ENCODE results near the gene SHISA9. TPM values are rescaled to one million over a fixed set of nuclear protein-coding genes. Genes with fewer than 3 reads are reported as not detected.

The SHISA9 gene
- total RNA-seq, 1 experiment from 2014 or later, result not detected

GRCh38 chr16:12878973-12879372 is 22.4 kb upstream of the SHISA9 start:
- Histone ChIP-seq H3K4me3 (replicated peaks in 1 of 2; ENCODE audit: low read depth in 1 of 2, low read length in 2 of 2) (no peak overlapping the region), H3K36me3 (ENCODE audit: control insufficient read depth in 1 of 2, insufficient read depth in 2 of 2, low read length in 2 of 2) (no peaks in the 10 kb centered on the region), H3K9me2 (ENCODE audit: insufficient read depth) (no peaks in the 10 kb centered on the region), H3K4me2 (ENCODE audit: low read length) (no peak overlapping the region), H3K9me3 (ENCODE audit: control insufficient read depth in 1 of 2, insufficient read depth in 1 of 2, low read depth in 1 of 2, low read length in 2 of 2) (no peaks in the 10 kb centered on the region), H3K27ac (ENCODE audit: low read depth, low read length) (no peak overlapping the region), H3K9ac (ENCODE audit: low read length) (no peak overlapping the region), H3K79me2 (ENCODE audit: insufficient read depth, low read length) (no peaks in the 10 kb centered on the region), H4K20me1 (ENCODE audit: insufficient read depth) (no peaks in the 10 kb centered on the region), H3K27me3 (ENCODE audit: insufficient read depth, low read length) (peaks cover 4% of the 10 kb centered on the region; the same call in 1 of the 2 replicates), H2AFZ (ENCODE audit: low read depth, low read length, poor library complexity, severe bottlenecking) (no peak overlapping the region), H3K4me1 (ENCODE audit: control insufficient read depth in 1 of 2, insufficient read depth in 2 of 2, low read length in 2 of 2) (no peaks in the 10 kb centered on the region)
- intact Hi-C loops (cut with micrococcal nuclease), result no loop called here
- ChIA-PET RAD21 (ENCODE audit: low non-redundant PET in 1 of 2, low total read pairs in 2 of 2, uncharacterized antibody in 2 of 2, unreplicated experiment in 2 of 2) (no interaction called here), POLR2A (no interaction called here), CTCF (no interaction called here)
- no peak for DNase-seq (ENCODE audit: low read depth, low spot score)
- TF ChIP-seq EZH2phosphoT487 (IDR thresholded peaks at IDR 0.05; ENCODE audit: borderline replicate concordance) (no peak), ZFX (IDR thresholded peaks at IDR 0.05) (no peak), CBX3 (IDR thresholded peaks at IDR 0.05; ENCODE audit: low read depth) (no peak), SP1 (IDR thresholded peaks at IDR 0.05; ENCODE audit: low read depth) (no peak)
- no TSS peak for BruUV-seq (replicated peaks)
- no peak for ATAC-seq

GRCh38 chr16:12879812-12880211 is 21.6 kb upstream of the SHISA9 start:
- no peaks in the 10 kb centered on the region for H4K20me1 ChIP-seq (ENCODE audit: insufficient read depth)
- no peak overlapping the region for H3K4me2 ChIP-seq (ENCODE audit: low read length)
- H3K27ac ChIP-seq (ENCODE audit: low read depth, low read length), result no peak overlapping the region
- no peaks in the 10 kb centered on the region for H3K9me3 ChIP-seq (ENCODE audit: control insufficient read depth in 1 of 2, insufficient read depth in 1 of 2, low read depth in 1 of 2, low read length in 2 of 2)
- ATAC-seq, result no peak
- CTCF ChIA-PET, result no interaction called here
- H3K9me2 ChIP-seq (ENCODE audit: insufficient read depth), result no peaks in the 10 kb centered on the region
- no TSS peak for BruUV-seq (replicated peaks)
- POLR2A ChIA-PET, result interaction anchor here (0.8 kb wide), 1 partner anchor 63 kb away, joined by 3 read pairs; no protein-coding TSS in a partner anchor
- no peak for DNase-seq (ENCODE audit: low read depth, low spot score)
- no peak overlapping the region for H2AFZ ChIP-seq (ENCODE audit: low read depth, low read length, poor library complexity, severe bottlenecking)
- intact Hi-C loops (cut with micrococcal nuclease), result no loop called here
- H3K36me3 ChIP-seq (ENCODE audit: control insufficient read depth in 1 of 2, insufficient read depth in 2 of 2, low read length in 2 of 2), result no peaks in the 10 kb centered on the region
- H3K79me2 ChIP-seq (ENCODE audit: insufficient read depth, low read length), result no peaks in the 10 kb centered on the region
- RAD21 ChIA-PET (ENCODE audit: low non-redundant PET in 1 of 2, low total read pairs in 2 of 2, uncharacterized antibody in 2 of 2, unreplicated experiment in 2 of 2), result no interaction called here
- peaks cover 4% of the 10 kb centered on the region for H3K27me3 ChIP-seq (ENCODE audit: insufficient read depth, low read length)
- H3K4me3 ChIP-seq (replicated peaks in 1 of 2; ENCODE audit: low read depth in 1 of 2, low read length in 2 of 2), result no peak overlapping the region
- TF ChIP-seq SIN3A (IDR thresholded peaks at IDR 0.05; ENCODE audit: low read depth) (no peak), EZH2phosphoT487 (IDR thresholded peaks at IDR 0.05; ENCODE audit: borderline replicate concordance) (no peak), POLR2A (IDR thresholded peaks at IDR 0.05; ENCODE audit: borderline replicate concordance, extremely low read depth, insufficient read depth, insufficient read length) (no peak), TCF7L2 (IDR thresholded peaks at IDR 0.05; ENCODE audit: borderline replicate concordance, extremely low read depth, insufficient read depth, insufficient read length) (no peak), EZH2 (IDR thresholded peaks at IDR 0.05) (no peak), CEBPB (IDR thresholded peaks at IDR 0.05; ENCODE audit: low read depth) (no peak), RAD21 (IDR thresholded peaks at IDR 0.05; ENCODE audit: low read depth) (no peak), FOSL1 (IDR thresholded peaks at IDR 0.05; ENCODE audit: low read depth) (no peak), SRF (IDR thresholded peaks at IDR 0.05; ENCODE audit: low read depth) (no peak), YY1 (IDR thresholded peaks at IDR 0.05; ENCODE audit: extremely low read depth, insufficient replicate concordance, low read depth, low read length) (no peak), JUND (IDR thresholded peaks at IDR 0.05) (no peak), ZBTB33 (IDR thresholded peaks at IDR 0.05; ENCODE audit: extremely low read depth, insufficient replicate concordance, low read length) (no peak), SP1 (IDR thresholded peaks at IDR 0.05; ENCODE audit: low read depth) (no peak), EGR1 (IDR thresholded peaks at IDR 0.05; ENCODE audit: low read depth) (no peak), ZFX (IDR thresholded peaks at IDR 0.05) (no peak), ELF1 (IDR thresholded peaks at IDR 0.05; ENCODE audit: borderline replicate concordance, low read depth) (no peak), CBX3 (IDR thresholded peaks at IDR 0.05; ENCODE audit: low read depth) (no peak)
- TF ChIP-seq, protein P1, sequence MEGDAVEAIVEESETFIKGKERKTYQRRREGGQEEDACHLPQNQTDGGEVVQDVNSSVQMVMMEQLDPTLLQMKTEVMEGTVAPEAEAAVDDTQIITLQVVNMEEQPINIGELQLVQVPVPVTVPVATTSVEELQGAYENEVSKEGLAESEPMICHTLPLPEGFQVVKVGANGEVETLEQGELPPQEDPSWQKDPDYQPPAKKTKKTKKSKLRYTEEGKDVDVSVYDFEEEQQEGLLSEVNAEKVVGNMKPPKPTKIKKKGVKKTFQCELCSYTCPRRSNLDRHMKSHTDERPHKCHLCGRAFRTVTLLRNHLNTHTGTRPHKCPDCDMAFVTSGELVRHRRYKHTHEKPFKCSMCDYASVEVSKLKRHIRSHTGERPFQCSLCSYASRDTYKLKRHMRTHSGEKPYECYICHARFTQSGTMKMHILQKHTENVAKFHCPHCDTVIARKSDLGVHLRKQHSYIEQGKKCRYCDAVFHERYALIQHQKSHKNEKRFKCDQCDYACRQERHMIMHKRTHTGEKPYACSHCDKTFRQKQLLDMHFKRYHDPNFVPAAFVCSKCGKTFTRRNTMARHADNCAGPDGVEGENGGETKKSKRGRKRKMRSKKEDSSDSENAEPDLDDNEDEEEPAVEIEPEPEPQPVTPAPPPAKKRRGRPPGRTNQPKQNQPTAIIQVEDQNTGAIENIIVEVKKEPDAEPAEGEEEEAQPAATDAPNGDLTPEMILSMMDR (IDR thresholded peaks at IDR 0.05 in 2 of 3, conservative IDR thresholded peaks at IDR 0.05 in 1 of 3; ENCODE audit: borderline replicate concordance in 1 of 3, insufficient read depth in 1 of 3, low read depth in 2 of 3, low read length in 2 of 3), result no peak
- no peaks in the 10 kb centered on the region for H3K4me1 ChIP-seq (ENCODE audit: control insufficient read depth in 1 of 2, insufficient read depth in 2 of 2, low read length in 2 of 2)
- H3K9ac ChIP-seq (ENCODE audit: low read length), result no peak overlapping the region
